ENCODE measurements around the gene NUDT21. TPM values are rescaled to one million over a fixed set of nuclear protein-coding genes. Genes with fewer than 3 reads are reported as not detected.
"Not testable (repeated sequence)": the region's sequence is repeated elsewhere in the genome, so short reads cannot be mapped to it uniquely, and the experiment has no call there.

NUDT21 gene
- total and polyA plus RNA-seq, 12 donors, result 9.3 to 74.7 (median 62.5) TPM

DNA sequence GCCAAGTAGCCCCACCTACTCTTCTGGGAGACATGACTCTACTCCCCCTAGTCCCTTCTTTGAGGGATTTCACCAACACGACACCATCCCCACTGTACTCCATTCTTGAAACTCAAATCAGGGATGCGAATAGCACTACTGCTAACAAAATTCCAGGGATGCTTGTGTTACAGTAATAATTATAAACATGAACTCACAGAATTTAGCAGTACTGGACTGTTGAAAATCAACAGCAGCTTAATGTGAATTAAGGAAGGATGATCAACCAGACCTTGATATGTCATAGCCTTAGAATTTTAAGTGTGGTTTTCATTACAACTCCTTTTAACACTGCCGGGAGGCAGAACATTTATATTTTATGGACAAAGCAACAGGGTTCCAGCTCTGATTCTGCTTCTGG is 63.7 kb downstream of the NUDT21 start:
- no peak overlapping the region for H3K4me3 ChIP-seq
- intact Hi-C loops (cut with DNase I), result no loop called here
- H3K4me1 ChIP-seq, result no peaks in the 10 kb centered on the region
- H3K9me3 ChIP-seq, result no peaks in the 10 kb centered on the region
- TF ChIP-seq, protein P1, sequence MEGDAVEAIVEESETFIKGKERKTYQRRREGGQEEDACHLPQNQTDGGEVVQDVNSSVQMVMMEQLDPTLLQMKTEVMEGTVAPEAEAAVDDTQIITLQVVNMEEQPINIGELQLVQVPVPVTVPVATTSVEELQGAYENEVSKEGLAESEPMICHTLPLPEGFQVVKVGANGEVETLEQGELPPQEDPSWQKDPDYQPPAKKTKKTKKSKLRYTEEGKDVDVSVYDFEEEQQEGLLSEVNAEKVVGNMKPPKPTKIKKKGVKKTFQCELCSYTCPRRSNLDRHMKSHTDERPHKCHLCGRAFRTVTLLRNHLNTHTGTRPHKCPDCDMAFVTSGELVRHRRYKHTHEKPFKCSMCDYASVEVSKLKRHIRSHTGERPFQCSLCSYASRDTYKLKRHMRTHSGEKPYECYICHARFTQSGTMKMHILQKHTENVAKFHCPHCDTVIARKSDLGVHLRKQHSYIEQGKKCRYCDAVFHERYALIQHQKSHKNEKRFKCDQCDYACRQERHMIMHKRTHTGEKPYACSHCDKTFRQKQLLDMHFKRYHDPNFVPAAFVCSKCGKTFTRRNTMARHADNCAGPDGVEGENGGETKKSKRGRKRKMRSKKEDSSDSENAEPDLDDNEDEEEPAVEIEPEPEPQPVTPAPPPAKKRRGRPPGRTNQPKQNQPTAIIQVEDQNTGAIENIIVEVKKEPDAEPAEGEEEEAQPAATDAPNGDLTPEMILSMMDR (IDR thresholded peaks at IDR 0.05), result no peak
- 90 to 93% methylated on average over 3 of the region's 3 CpGs for WGBS, 2 donors
- no peak overlapping the region for H3K27ac ChIP-seq
- peaks cover 0 to 100% (median 46%) of the 10 kb centered on the region in 9 donors for H3K36me3 ChIP-seq
- DNase-seq, result no peak
- no peak for ATAC-seq
- no peaks in the 10 kb centered on the region for H3K27me3 ChIP-seq

DNA sequence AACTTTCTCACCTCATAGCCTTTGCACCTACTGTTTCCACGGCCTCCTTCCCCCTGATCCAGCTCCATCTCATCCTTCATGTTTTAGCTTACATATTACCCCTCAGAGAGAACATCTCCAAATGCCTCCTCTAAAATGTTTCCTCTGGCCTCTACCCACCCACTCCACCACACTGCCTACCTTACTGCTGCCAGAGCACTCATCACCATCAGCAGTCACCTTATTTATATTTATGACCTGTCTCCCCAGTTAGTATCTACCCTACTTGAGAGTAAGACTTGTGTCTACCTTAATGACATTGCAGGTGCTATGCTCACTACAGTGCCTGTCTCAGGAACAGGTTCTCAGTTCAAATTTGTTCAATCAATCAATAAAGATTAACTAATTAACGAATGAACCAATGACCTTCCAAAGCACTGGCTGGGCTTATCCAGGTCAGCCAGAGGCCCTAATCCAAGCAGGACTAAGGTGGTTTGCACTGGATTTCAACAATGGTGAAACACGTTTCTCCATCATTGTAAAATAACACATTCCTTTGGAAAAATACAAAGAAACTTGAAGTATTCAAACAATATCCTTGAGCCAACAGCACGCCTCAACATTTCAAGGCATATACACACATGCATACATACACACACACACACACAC is 66.9 kb downstream of the NUDT21 start:
- H3K4me3 ChIP-seq, result no peak overlapping the region
- H3K36me3 ChIP-seq, result peaks cover 0 to 100% (median 47%) of the 10 kb centered on the region in 9 donors
- TF ChIP-seq, protein P1 (IDR thresholded peaks at IDR 0.05), result no peak
- no peak overlapping the region for H3K27ac ChIP-seq
- WGBS, 2 donors, result 94 to 97% methylated on average over 4 of the region's 4 CpGs
- no peak for DNase-seq
- peaks cover 0 to 32% (median 15%) of the 10 kb centered on the region in 11 donors for H3K9me3 ChIP-seq
- no peaks in the 10 kb centered on the region for H3K4me1 ChIP-seq
- no peaks in the 10 kb centered on the region for H3K27me3 ChIP-seq
- peak in 3 of 8 donors; percentile 25 to 59 (median 54) for ATAC-seq
- intact Hi-C loops (cut with DNase I), result no loop called here

DNA sequence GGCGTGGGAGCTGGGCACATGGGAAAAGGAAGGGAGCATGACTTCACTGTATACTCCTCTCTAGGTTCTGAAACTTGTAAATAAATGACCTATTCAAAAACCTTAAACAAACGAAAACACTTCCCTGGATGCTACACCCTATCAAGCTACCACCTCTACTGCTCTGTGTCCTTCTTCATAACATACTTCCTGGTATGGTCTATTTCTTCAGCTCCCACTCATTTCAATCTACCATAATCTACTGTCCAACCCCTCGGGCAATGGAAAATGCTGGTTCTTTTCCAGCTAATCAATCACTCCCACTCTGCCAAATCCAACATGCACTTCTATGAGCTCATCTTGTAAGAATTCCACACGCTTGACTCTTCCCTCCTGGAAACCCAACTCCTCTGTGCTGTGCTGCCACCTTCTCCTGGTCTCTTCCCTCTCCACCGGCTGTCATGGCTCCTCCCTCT is 68.2 kb downstream of the NUDT21 start:
- intact Hi-C loops (cut with DNase I), result no loop called here
- WGBS, 2 donors, result 69 to 70% methylated on average over 5 of the region's 5 CpGs
- DNase-seq, result no peak
- Histone ChIP-seq H3K27me3 (no peaks in the 10 kb centered on the region), H3K4me1 (no peaks in the 10 kb centered on the region), H3K9me3 (peaks cover 0 to 34% (median 15%) of the 10 kb centered on the region in 11 donors), H3K4me3 (no peak overlapping the region), H3K27ac (no peak overlapping the region), H3K36me3 (peaks cover 0 to 100% (median 41%) of the 10 kb centered on the region in 9 donors)
- ATAC-seq, result peak in 3 of 8 donors; percentile 13 to 28 (median 27)
- TF ChIP-seq, protein P1 (IDR thresholded peaks at IDR 0.05), result no peak

DNA sequence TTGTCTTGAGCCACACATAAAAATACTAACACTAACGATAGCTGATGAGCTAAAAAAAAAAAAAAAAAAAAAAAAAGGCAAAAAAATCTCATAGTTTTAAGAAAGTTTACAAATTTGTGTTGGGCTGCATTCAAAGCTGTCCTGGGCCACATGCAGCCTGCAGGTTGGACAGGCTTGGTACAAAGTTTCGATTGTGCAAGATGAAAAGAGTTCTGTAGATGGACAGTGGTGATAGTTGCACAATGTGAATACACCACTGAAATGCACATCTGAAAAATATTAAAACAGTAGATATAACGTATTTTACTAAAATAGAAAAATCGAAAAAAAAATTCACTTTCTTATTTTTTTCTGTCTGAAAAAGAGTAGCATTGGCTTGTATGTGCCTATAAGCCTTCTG is 68.7 kb downstream of the NUDT21 start:
- TF ChIP-seq, protein P1 (IDR thresholded peaks at IDR 0.05), result no peak
- ATAC-seq (no peak), DNase-seq (no peak)
- H3K4me3 ChIP-seq, result no peak overlapping the region
- WGBS, 2 donors, result 96 to 97% methylated on average over 4 of the region's 4 CpGs
- no peak overlapping the region for H3K27ac ChIP-seq
- peaks cover 0 to 39% (median 15%) of the 10 kb centered on the region in 11 donors for H3K9me3 ChIP-seq
- intact Hi-C loops (cut with DNase I), result no loop called here
- no peaks in the 10 kb centered on the region for H3K4me1 ChIP-seq
- peaks cover 0 to 100% (median 41%) of the 10 kb centered on the region in 9 donors for H3K36me3 ChIP-seq
- H3K27me3 ChIP-seq, result no peaks in the 10 kb centered on the region

DNA sequence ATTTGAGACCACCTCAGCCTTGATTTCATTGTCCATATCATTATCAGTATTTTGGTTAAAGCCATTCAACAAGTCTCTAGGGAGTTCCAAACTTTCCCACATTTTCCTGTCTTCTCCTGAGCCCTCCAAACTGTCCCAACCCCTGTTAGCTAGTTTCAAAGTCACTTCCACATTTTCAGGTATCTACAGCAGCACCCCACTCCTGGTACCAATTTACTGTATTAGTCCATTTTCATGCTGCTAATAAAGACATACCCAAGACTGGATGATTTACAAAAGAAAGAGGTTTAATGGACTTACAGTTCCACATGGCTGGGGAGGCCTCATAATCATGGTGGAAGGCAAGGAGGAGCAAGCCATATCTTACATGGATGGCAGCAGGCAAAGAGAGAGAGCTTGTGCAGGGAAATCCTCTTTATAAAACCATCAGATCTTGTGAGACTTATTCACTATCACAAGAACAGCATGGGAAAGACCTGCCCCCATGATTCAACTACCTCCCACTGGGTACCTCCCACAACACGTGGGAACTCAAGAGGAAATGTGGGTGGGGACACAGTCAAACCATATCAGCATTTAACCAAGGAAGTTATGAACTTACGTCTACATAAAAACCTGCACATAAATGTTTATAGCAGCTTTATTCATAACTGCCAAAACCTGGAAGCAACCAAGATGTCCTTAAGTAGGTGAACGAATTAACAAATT is 70.2 kb downstream of the NUDT21 start:
- intact Hi-C loops (cut with DNase I); H3K4me1 ChIP-seq; H3K4me3 ChIP-seq; DNase-seq; ATAC-seq; H3K27ac ChIP-seq; H3K27me3 ChIP-seq: not testable (repeated sequence)
- WGBS, 2 donors, result 93% methylated on average over 3 of the region's 3 CpGs
- Histone ChIP-seq H3K36me3 (peaks cover 0 to 99% (median 35%) of the 10 kb centered on the region in 9 donors), H3K9me3 (peaks cover 0 to 42% (median 15%) of the 10 kb centered on the region in 11 donors)

All from heart right ventricle (tissue), 16 donors.